SH-SY5Y (cell line): ENCODE results near the gene GIMAP1.

Source experiments
- GATA2 ChIP-seq: IDR thresholded peaks from 2 replicates; pipeline ENCODE4 v1.6.1; 2011; ENCODE audit warnings: mild to moderate bottlenecking, low read depth, low read length
- GATA3 ChIP-seq: IDR thresholded peaks from 2 replicates; pipeline ENCODE4 v1.6.1; 2011; ENCODE audit warnings: low read depth, mild to moderate bottlenecking, low read length, moderate library complexity

GRCh38 chr7:150688630-150689029, 27.8 kb upstream of the GIMAP1 start:
- TF ChIP-seq GATA3 = no peak
- no peak for TF ChIP-seq GATA2
